ENCODE measurements around the gene UBFD1.

Gene UBFD1

DNA sequence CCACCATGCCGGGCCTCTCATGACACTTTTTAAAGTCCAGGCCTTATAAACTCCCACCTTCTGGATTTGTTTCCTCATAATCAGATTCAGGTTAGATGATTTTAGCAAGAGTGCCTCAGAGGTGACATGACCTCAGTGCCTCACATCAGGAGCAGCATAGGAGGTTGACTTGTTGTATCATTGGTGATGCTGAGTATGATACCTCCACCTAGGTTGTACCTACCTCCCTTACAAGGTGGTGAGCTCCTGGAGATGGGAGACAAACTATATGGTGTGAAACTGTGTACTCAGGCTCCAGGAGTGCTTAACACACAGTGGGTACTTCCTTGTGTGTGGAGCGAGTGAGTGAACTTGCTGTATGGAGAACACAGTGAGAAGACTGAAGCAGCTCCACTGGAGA is 20.0 kb downstream of the UBFD1 start:
- TF ChIP-seq, protein P1, sequence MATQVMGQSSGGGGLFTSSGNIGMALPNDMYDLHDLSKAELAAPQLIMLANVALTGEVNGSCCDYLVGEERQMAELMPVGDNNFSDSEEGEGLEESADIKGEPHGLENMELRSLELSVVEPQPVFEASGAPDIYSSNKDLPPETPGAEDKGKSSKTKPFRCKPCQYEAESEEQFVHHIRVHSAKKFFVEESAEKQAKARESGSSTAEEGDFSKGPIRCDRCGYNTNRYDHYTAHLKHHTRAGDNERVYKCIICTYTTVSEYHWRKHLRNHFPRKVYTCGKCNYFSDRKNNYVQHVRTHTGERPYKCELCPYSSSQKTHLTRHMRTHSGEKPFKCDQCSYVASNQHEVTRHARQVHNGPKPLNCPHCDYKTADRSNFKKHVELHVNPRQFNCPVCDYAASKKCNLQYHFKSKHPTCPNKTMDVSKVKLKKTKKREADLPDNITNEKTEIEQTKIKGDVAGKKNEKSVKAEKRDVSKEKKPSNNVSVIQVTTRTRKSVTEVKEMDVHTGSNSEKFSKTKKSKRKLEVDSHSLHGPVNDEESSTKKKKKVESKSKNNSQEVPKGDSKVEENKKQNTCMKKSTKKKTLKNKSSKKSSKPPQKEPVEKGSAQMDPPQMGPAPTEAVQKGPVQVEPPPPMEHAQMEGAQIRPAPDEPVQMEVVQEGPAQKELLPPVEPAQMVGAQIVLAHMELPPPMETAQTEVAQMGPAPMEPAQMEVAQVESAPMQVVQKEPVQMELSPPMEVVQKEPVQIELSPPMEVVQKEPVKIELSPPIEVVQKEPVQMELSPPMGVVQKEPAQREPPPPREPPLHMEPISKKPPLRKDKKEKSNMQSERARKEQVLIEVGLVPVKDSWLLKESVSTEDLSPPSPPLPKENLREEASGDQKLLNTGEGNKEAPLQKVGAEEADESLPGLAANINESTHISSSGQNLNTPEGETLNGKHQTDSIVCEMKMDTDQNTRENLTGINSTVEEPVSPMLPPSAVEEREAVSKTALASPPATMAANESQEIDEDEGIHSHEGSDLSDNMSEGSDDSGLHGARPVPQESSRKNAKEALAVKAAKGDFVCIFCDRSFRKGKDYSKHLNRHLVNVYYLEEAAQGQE (IDR thresholded peaks at IDR 0.05; ENCODE audit: low read depth) = no peak
- TF ChIP-seq CREB1 (IDR thresholded peaks at IDR 0.05; ENCODE audit: low read depth) = no peak
- no peak for TF ChIP-seq FOXM1 (IDR thresholded peaks at IDR 0.05; ENCODE audit: borderline replicate concordance, low read depth)
- TF ChIP-seq CEBPB (IDR thresholded peaks at IDR 0.05) = no peak
- no peak for TF ChIP-seq RAD21 (IDR thresholded peaks at IDR 0.05; ENCODE audit: low read depth)
- no peak for TF ChIP-seq EGR1 (IDR thresholded peaks at IDR 0.05)
- no peak for TF ChIP-seq EP300 (IDR thresholded peaks at IDR 0.05; ENCODE audit: borderline replicate concordance)

DNA sequence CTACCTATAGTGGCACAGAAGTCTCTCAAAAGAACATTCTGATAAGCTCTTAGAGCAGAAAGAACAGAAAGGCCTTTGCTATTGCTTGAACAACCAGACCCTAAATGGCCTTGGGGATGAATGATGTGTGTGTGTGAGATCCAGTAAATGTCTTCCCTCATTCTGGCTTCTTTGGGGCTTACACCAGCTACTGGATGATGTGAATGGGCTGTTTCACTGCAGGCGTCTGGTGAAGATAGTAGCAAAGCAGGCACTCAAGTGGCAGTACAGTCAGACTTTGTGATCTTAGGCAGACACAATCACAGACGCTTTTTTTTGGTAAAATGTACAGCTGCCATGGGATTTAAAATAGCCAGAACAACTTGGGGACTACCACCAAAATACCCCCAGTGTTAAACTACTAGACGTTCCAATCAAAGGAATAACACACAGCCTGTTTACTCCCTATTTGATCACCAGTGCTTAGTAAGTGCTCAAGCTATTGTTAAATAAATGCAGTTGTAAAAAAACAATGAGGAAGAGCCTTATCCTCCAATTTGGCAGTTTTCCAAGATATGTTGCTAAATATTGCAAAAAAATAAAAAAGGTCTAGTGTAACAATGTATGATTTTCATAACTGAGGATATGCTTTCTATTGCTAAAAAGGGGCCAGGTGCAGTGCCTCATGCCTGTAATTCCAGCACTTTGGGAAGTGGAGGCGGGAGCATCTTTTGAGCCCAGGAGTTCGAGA is 20.7 kb downstream of the UBFD1 start:
- TF ChIP-seq TAF1 (IDR thresholded peaks at IDR 0.05; ENCODE audit: low read depth) (no peak), EP300 (IDR thresholded peaks at IDR 0.05; ENCODE audit: borderline replicate concordance) (no peak), CREB1 (IDR thresholded peaks at IDR 0.05; ENCODE audit: low read depth) (no peak), NFIC (IDR thresholded peaks at IDR 0.05) (peak; percentile 24; the same call in 1 of the 2 replicates), ZBTB7A (IDR thresholded peaks at IDR 0.05; ENCODE audit: low read depth) (no peak), RAD21 (IDR thresholded peaks at IDR 0.05; ENCODE audit: low read depth) (no peak)
- TF ChIP-seq, protein P2, sequence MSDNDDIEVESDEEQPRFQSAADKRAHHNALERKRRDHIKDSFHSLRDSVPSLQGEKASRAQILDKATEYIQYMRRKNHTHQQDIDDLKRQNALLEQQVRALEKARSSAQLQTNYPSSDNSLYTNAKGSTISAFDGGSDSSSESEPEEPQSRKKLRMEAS (IDR thresholded peaks at IDR 0.05) = no peak

DNA sequence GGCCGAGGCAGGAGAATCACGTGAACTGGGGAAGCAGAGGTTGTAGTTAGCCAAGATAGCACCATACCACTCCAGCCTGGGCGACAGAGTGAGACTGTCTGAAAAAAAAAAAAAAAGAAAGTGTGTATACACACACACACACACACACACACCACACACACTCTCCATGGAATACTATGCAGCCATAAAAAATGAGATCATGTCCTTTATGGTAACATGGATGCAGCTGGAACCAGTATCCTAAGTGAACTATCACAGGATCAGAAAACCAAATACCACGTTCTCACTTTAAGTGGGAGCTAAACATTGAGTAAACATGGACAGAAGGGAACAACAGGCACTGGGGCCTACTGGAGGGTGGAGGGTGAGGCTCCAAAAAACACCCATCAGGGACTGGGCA is 21.8 kb downstream of the UBFD1 start:
- no peak for TF ChIP-seq CREB1 (IDR thresholded peaks at IDR 0.05; ENCODE audit: low read depth)
- TF ChIP-seq TAF1 (IDR thresholded peaks at IDR 0.05; ENCODE audit: low read depth) = no peak
- TF ChIP-seq YY1 (IDR thresholded peaks at IDR 0.05; ENCODE audit: low read depth) = no peak
- no peak for TF ChIP-seq TEAD4 (IDR thresholded peaks at IDR 0.05)
- no peak for TF ChIP-seq CEBPB (IDR thresholded peaks at IDR 0.05)
- no peak for TF ChIP-seq NFIC (IDR thresholded peaks at IDR 0.05)
- no peak for TF ChIP-seq TCF12 (IDR thresholded peaks at IDR 0.05; ENCODE audit: low read depth)
- TF ChIP-seq, protein P3, sequence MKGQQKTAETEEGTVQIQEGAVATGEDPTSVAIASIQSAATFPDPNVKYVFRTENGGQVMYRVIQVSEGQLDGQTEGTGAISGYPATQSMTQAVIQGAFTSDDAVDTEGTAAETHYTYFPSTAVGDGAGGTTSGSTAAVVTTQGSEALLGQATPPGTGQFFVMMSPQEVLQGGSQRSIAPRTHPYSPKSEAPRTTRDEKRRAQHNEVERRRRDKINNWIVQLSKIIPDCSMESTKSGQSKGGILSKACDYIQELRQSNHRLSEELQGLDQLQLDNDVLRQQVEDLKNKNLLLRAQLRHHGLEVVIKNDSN (IDR thresholded peaks at IDR 0.05) = no peak
- TF ChIP-seq FOXM1 (IDR thresholded peaks at IDR 0.05; ENCODE audit: borderline replicate concordance, low read depth) = no peak
- TF ChIP-seq, protein P1 (IDR thresholded peaks at IDR 0.05; ENCODE audit: low read depth) = no peak
- TF ChIP-seq RAD21 (IDR thresholded peaks at IDR 0.05; ENCODE audit: low read depth) = no peak
- TF ChIP-seq, protein P2 (IDR thresholded peaks at IDR 0.05) = no peak
- TF ChIP-seq EP300 (IDR thresholded peaks at IDR 0.05; ENCODE audit: borderline replicate concordance) = no peak
- no peak for TF ChIP-seq EGR1 (IDR thresholded peaks at IDR 0.05)

DNA sequence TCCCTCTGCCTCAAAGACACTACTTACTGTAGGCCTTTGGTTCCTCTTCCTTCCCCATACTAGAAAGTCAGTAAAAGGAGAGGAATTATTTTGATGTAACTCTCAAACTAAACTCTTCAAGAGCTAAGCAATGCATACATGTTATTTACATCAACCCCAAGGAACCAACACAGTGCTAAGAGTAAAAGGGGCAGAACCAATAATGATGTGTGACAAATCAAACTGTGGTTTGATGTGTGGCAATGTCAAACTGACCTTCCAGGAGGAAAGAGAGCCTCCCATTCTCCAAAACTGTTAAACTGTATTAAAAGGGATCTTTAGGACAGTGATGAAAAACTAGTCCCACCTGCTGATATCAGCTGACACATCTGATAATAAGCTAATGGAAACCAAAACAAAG is 22.9 kb downstream of the UBFD1 start:
- TF ChIP-seq, protein P2 (IDR thresholded peaks at IDR 0.05) = no peak
- TF ChIP-seq, protein P1 (IDR thresholded peaks at IDR 0.05; ENCODE audit: low read depth) = no peak

DNA sequence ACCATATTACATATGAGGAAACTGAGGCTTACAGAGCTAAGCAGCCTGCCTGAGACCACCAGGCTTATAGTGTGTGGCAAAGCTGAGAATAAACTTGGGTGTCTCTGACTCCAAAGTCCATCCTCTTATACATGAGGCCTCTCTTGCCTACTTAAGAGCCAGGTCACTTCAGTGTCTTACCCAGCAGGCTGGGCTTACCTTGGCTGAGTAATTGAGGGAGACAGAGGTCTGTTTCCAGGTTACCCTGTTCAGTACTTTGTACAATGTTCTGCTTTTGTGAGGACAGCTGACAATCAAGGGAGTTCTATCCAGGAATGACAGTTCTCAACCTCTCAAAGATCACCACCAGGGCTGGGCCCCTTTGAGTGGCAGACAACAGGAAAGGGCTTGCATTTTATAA is 24.2 kb downstream of the UBFD1 start:
- no peak for TF ChIP-seq RAD21 (IDR thresholded peaks at IDR 0.05; ENCODE audit: low read depth)
- no peak for TF ChIP-seq YY1 (IDR thresholded peaks at IDR 0.05; ENCODE audit: low read depth)
- TF ChIP-seq CREB1 (IDR thresholded peaks at IDR 0.05; ENCODE audit: low read depth) = no peak
- no peak for TF ChIP-seq TAF1 (IDR thresholded peaks at IDR 0.05; ENCODE audit: low read depth)
- no peak for TF ChIP-seq ZBTB7A (IDR thresholded peaks at IDR 0.05; ENCODE audit: low read depth)
- TF ChIP-seq CEBPB (IDR thresholded peaks at IDR 0.05) = no peak
- TF ChIP-seq EGR1 (IDR thresholded peaks at IDR 0.05) = no peak
- no peak for TF ChIP-seq TCF12 (IDR thresholded peaks at IDR 0.05; ENCODE audit: low read depth)
- TF ChIP-seq, protein P1 (IDR thresholded peaks at IDR 0.05; ENCODE audit: low read depth) = no peak
- TF ChIP-seq, protein P3 (IDR thresholded peaks at IDR 0.05) = no peak
- TF ChIP-seq FOXM1 (IDR thresholded peaks at IDR 0.05; ENCODE audit: borderline replicate concordance, low read depth) = no peak

Data from Ishikawa (cell line).